DND-41 (cell line): ENCODE results near the gene FBF1.

Experiments used
- ATAC-seq: fragments of 200-7000 bp; cut with Tn5 transposase; 3 replicates; pipeline ENCODE4 v1.9.1; 2021; ENCODE audit warnings: low read depth; ENCODE audit not compliant: insufficient read depth
- DNase-seq: peaks from one replicate; pipeline ENCODE4 v3.0.0-alpha.2; 2020
- H2AFZ ChIP-seq: 2 replicates; pipeline ENCODE4 v1.6.0; 2012; ENCODE audit warnings: low read depth, low read length
- H3K27ac ChIP-seq: 2 replicates; pipeline ENCODE4 v1.5.1; 2012; ENCODE audit warnings: low read length, inconsistent platforms
- H3K27me3 ChIP-seq: fragments of 200-600 bp; sonication (generic); 2 replicates; pipeline ENCODE4 v1.6.0; 2012; ENCODE audit warnings: low read length, mild to moderate bottlenecking, inconsistent platforms; ENCODE audit not compliant: insufficient read depth, poor library complexity
- H3K36me3 ChIP-seq: 2 replicates; pipeline ENCODE4 v1.5.1; 2012; ENCODE audit warnings: low read length, inconsistent platforms; ENCODE audit not compliant: insufficient read depth
- H3K4me1 ChIP-seq: 2 replicates; pipeline ENCODE4 v1.5.1; 2012; ENCODE audit warnings: mild to moderate bottlenecking, low read length; ENCODE audit not compliant: insufficient read depth
- H3K4me2 ChIP-seq: 2 replicates; pipeline ENCODE4 v1.6.0; 2012; ENCODE audit warnings: mild to moderate bottlenecking, moderate library complexity, low read length, inconsistent platforms; ENCODE audit not compliant: insufficient read depth
- H3K4me3 ChIP-seq, 2 experiments: fragments of 200-600 bp in 1 of 2; shearing (Covaris generic) in 1 of 2; 2 replicates each; pipeline ENCODE4 v1.5.1; 2012 to 2016; ENCODE audit warnings: inconsistent platforms in 2 of 2, low read length in 2 of 2, mild to moderate bottlenecking in 2 of 2, low read depth in 1 of 2, moderate library complexity in 1 of 2
- H3K79me2 ChIP-seq: 2 replicates; pipeline ENCODE4 v1.6.0; 2012; ENCODE audit warnings: low read length, inconsistent platforms; ENCODE audit not compliant: insufficient read depth
- H3K9ac ChIP-seq: 2 replicates; pipeline ENCODE4 v1.6.0; 2012; ENCODE audit warnings: low read depth, mild to moderate bottlenecking, inconsistent platforms, low read length, moderate library complexity
- H3K9me3 ChIP-seq: 2 replicates; pipeline ENCODE4 v1.5.1; 2012; ENCODE audit warnings: low read length, moderate library complexity, mild to moderate bottlenecking, inconsistent platforms; ENCODE audit not compliant: insufficient read depth, severe bottlenecking
- H4K20me1 ChIP-seq: 2 replicates; pipeline ENCODE4 v1.6.0; 2012; ENCODE audit warnings: low read length; ENCODE audit not compliant: insufficient read depth
- EZH2 ChIP-seq: IDR thresholded peaks from 3 replicates; pipeline ENCODE4 v1.6.1; 2012; ENCODE audit warnings: borderline replicate concordance, low read depth, mild to moderate bottlenecking, moderate library complexity, low read length, inconsistent platforms; ENCODE audit not compliant: severe bottlenecking
- TF ChIP-seq, protein P1 (sequence below): IDR thresholded peaks from 2 replicates; pipeline ENCODE4 v1.5.1; 2012; ENCODE audit warnings: borderline replicate concordance, low read length, moderate library complexity, mild to moderate bottlenecking; ENCODE audit not compliant: poor library complexity, severe bottlenecking; ENCODE audit errors: extremely low read depth

FBF1 gene

DNA sequence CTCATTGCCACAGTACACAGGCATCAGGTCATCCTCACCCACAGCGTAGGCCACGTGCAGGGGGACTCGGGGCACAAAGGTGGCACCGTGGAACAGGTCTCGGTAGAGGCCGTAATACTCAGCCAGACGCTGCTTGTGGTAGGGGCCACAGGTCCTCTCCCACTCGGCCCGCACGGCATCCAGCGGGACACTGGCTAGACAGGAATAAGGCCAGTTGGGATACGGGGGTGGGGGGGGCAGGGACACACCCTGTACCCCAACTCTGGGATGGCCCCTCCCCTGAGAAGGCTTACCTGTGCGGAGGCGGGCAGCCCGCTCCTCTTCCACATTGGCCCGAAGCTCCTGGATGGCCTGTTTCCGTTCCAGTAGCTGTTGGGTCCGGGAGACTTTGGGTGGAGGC is 39.1 kb downstream of the FBF1 start:
- Histone ChIP-seq H3K4me1 (peaks cover 38% of the 10 kb centered on the region), H4K20me1 (no peaks in the 10 kb centered on the region), H3K36me3 (peaks cover 58% of the 10 kb centered on the region), H3K27me3 (no peaks in the 10 kb centered on the region), H3K9me3 (no peaks in the 10 kb centered on the region), H3K4me2 (no peak overlapping the region), H3K4me3 (no peak overlapping the region), H2AFZ (no peak overlapping the region), H3K27ac (no peak overlapping the region), H3K9ac (no peak overlapping the region), H3K79me2 (peaks cover 29% of the 10 kb centered on the region)
- ATAC-seq, result no peak
- no peak for TF ChIP-seq EZH2
- TF ChIP-seq, protein P1, sequence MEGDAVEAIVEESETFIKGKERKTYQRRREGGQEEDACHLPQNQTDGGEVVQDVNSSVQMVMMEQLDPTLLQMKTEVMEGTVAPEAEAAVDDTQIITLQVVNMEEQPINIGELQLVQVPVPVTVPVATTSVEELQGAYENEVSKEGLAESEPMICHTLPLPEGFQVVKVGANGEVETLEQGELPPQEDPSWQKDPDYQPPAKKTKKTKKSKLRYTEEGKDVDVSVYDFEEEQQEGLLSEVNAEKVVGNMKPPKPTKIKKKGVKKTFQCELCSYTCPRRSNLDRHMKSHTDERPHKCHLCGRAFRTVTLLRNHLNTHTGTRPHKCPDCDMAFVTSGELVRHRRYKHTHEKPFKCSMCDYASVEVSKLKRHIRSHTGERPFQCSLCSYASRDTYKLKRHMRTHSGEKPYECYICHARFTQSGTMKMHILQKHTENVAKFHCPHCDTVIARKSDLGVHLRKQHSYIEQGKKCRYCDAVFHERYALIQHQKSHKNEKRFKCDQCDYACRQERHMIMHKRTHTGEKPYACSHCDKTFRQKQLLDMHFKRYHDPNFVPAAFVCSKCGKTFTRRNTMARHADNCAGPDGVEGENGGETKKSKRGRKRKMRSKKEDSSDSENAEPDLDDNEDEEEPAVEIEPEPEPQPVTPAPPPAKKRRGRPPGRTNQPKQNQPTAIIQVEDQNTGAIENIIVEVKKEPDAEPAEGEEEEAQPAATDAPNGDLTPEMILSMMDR, result no peak
- no peak for DNase-seq

DNA sequence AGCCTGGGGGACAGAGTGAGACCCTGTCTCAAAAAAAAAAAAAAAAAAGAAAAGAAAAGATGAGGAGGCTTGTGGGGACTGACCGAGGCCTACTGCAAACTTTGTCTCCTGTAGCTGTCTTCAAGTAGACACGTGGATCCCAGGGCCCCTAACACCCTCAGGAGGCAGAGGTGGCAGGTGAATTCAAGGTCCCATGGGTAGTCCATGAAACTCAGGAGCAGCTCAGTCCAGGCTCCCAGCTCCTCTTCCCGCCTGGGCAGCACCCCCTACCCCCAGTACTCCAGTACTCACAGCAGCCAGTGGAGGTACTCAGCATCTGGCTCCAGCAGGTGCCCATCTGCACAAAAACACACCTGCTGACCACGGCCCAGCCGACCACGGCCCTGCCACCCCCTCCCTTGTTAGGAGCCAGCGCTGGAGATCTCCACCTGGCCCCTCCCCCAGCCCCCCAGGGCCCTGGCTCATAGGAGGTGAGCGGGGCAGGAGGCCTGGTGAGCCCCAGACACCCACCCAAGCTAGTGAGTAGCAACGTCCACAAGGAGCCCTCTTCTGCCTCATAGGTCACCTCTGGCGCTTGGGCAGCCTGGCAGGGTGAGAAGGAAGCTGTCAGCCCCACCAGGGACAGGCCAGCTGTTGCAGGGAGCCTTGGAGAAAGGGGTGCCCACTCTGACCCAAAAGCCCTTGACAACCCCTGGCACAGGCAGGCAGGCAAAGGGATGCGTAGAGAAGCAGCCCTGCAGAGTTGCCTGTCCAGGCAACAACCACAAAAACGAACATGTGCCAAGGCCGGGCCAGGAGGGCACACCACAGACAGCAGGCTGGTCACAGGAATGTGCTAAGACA is 39.9 kb downstream of the FBF1 start:
- Histone ChIP-seq H2AFZ (no peak overlapping the region), H4K20me1 (no peaks in the 10 kb centered on the region), H3K27ac (no peak overlapping the region), H3K27me3 (no peaks in the 10 kb centered on the region), H3K4me1 (peaks cover 35% of the 10 kb centered on the region), H3K9me3 (no peaks in the 10 kb centered on the region), H3K36me3 (peaks cover 58% of the 10 kb centered on the region), H3K4me2 (no peak overlapping the region), H3K4me3 (no peak overlapping the region), H3K9ac (no peak overlapping the region), H3K79me2 (peaks cover 35% of the 10 kb centered on the region)
- no peak for ATAC-seq
- TF ChIP-seq EZH2, result no peak
- TF ChIP-seq, protein P1, result no peak
- no peak for DNase-seq

DNA sequence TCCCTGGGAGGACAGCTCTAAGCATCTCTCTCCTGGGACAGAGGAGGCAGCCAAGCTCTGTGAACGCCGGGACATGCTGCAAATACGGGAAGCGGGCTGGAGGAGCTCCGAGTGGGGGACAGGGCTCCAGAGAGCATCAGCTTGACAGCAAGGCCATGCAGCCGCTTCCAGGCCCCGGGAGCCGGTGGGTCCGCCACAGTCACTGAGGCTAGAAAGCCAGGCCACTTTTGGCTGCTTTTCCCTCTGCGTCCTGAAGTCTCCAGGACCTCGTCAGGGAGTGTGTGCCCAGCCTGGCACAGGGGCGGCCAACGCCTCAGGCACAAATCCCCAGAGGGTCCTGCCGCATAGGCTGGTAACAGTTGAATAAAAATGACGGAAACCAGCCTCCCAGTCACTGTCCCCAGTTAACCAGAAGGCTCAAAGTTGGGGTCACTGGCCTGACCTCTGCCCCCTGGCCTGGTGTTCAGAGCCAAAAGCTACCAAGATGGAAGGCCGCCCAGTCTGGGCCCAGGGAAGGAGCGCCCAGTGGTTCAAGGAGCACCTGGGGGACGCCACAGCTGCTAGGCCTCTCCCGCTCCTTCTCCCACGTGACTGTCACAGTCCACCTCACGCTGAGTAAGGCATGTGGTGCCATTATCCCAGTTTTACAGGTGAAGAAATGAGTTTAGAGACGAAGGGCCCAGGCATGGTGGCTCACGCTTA is 40.9 kb downstream of the FBF1 start:
- no peak overlapping the region for H3K4me3 ChIP-seq
- peaks cover 59% of the 10 kb centered on the region for H3K36me3 ChIP-seq
- ATAC-seq (no peak), DNase-seq (no peak)
- H4K20me1 ChIP-seq, result peaks cover 8% of the 10 kb centered on the region
- no peaks in the 10 kb centered on the region for H3K9me3 ChIP-seq
- no peak overlapping the region for H2AFZ ChIP-seq
- no peak overlapping the region for H3K27ac ChIP-seq
- no peaks in the 10 kb centered on the region for H3K27me3 ChIP-seq
- H3K79me2 ChIP-seq, result peaks cover 39% of the 10 kb centered on the region
- no peak overlapping the region for H3K9ac ChIP-seq
- H3K4me1 ChIP-seq, result peaks cover 35% of the 10 kb centered on the region
- no peak for TF ChIP-seq EZH2
- TF ChIP-seq, protein P1, result no peak
- H3K4me2 ChIP-seq, result no peak overlapping the region
